Stimulated activated CD4-positive, alpha-beta T cell treated with anti-CD3 and anti-CD28 coated beads, TNF-alpha, amount 100 ng/mL, for 4 hours (primary cell): ENCODE measurements around the gene FSTL1.

Experiments used
- DNase-seq, 3 experiments: peaks; one replicate each; pipeline ENCODE4 v3.0.0-alpha.2; 2020; ENCODE audit warnings: low read depth in 3 of 3

The FSTL1 gene, protein sequence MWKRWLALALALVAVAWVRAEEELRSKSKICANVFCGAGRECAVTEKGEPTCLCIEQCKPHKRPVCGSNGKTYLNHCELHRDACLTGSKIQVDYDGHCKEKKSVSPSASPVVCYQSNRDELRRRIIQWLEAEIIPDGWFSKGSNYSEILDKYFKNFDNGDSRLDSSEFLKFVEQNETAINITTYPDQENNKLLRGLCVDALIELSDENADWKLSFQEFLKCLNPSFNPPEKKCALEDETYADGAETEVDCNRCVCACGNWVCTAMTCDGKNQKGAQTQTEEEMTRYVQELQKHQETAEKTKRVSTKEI

DNA sequence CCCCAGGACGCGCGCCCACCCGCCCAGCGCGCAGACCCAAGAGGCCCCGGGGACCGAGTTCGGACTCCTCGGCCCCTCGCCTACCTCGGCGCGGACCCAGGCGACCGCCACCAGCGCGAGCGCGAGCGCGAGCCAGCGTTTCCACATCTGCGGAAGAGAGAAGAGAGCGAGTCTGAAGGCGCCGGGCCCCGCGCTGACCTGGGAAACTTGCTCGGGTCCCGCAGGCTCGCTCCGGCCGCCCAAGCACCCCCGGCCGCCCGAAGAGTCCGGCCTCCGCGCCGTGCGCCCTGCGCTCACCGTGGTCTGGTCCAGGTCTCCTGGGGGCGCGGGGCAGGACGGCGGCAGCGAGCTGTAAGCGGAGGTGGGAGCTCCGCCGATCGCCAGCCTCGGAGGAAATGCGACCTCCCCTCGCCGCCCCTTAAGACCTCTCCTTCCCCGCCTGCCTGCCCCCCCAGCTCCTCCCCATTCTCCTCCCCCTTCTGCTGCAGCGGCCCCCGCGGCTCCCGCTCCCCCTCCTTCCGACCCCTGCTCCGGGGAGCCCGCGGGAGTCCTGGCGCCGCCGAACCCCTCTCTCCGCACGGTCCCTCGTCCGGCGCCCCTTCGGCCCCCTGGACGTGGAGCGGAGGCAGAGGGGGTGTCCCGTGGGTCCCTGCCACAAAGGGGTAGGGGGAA lies at the start of gene FSTL1:
Gene FSTL1, minus strand, starts transcription at position 393 of the 672 bp plus-strand sequence. Its CDS starts 246 bp downstream, at position 147.
- DNase-seq: no peak

DNA sequence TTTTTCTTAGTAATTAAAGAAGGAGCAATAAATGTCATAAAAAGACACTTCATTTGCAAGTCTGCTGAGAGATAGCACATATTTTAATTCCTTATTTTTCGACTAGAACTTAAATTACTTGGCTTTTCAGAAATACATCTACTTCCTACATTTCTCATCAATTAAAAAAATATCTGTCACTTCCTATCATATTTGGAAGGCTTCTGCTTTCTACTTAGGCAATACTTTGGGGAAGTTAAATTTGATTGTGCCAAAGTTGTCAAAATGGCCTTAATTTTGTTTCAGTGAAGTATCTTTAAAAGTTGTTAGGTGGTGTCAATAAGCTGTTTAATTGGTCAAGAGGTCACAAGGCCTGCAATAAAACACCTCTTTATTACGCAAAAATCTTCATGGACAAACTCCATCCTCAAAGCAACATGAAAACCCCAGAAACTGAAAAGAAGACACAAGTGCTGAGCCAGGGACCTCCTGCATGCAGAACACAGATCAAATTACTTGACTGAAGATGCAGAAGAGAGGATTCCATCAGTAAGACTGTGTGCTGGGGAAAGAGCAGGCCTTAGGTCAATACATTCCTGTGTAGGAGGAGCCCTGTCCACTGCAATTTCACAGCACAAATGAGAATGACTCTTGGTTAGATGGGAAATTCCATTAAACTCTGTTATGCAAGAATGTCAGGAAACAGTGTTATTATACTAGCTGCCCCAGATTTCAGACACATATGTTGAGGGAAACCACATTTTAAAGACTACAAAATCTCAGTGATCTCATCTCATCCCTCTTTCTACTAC lies 48.0 kb upstream of the FSTL1 start:
- DNase-seq: no peak

DNA sequence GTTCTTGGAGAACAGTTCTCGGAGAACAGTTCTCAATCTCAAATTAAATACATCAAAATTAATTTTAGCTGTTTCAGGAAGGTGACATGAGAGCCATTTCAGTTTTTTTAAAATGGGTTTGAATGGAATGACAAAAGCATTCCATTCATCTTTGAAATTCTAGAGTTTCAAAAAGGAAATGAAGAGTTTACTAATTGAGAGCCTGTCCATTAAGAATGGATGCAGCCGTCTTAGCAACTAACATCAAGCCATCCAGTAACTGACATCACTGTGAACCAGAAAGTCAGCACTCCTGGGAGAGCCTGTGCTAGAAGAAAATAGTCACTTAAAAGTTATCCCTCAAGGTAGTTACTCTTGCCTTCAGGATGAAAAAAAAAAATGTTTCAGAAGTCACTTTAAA lies 47.0 kb upstream of the FSTL1 start:
- DNase-seq: no peak

DNA sequence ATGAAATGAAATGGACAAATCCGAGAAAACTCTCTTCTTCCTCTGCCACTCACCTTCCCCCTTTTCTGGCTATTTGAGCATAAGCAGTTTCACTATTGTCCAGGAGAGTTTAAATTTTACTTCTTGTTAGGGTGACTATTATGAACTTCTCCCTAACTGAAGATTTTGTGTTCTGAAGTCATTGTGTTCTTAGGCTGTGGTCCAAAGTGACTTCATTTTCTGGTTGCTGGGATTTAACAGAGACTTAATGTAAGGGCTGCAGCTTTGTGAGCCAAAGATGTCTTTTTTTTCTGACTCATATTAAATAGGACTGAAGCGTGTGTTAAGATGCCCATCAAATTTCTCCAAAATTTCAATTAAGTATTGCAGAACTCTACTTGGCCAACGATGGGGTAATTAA lies 46.5 kb upstream of the FSTL1 start:
- DNase-seq: no peak

DNA sequence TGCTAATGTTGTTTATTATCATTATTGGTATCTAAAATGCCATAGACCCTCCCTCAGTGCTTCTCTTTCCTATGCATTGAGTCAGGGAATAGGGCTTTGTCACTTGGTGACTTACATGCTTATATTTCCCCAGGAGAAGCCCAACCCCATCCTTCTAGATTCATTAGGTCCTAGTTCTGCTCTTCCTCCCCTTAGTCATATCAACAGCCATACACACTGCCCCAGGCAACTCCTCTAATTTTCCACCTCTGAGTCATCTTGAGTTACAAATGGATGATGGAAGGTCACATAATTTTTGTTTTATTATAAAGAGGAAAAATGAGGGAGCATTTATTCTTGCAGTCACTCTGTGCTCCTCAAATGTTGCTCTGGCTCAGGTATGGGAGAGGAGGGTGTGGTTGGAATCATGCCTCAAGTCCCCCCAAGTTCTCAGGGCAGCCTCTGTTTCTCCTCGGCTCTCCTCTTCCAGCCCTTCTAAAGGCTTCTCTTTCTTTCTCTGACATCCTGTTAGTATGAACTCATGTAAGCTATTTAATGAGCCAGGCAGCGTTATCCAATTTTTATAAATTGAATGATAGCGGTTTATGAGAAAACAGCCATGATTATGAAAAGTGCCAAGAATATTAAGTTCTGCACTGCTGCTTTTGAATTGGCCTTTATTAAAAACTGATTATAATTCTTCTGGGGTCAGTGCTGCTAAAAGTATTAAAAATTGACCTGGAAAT lies 45.6 kb upstream of the FSTL1 start:
- DNase-seq: no peak

DNA sequence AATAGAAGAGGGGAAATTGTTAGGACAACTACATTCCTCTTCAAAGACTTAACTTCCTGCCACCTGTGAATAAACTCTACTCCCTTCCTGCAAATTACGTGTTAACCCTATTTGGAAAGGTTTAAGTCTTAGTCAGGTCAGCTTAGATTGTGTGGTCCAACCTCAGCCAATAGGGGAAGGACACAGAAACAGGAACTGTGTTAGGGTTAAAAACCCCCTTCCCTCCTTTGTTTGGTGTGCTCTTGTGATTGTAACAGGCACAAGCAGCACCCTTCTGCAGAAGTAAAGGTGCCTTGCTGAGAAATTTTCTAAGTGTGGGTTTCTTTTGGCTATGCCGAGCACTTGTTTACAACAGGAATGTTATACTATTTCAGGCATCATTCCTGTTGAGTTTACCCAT lies 45.0 kb upstream of the FSTL1 start:
- DNase-seq: no peak

DNA sequence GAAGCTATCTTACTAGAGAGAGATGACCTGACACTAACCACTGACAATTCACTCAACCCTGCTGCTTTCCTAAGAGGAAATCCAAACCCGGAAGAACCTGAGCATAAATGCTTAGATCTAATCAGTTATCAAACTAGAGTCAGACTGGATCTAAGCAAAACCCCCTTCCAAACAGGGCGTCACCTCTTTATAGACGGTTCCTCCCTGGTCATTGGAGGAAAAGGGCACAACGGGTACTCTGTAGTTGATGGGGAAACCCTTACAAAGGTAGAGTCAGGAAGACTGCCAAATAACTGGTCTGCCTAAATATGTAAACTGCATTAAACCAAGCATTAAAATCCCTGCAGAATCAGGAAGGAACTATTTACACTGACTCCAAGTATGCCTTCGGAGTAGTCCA lies 41.3 kb upstream of the FSTL1 start:
- no peak for DNase-seq

DNA sequence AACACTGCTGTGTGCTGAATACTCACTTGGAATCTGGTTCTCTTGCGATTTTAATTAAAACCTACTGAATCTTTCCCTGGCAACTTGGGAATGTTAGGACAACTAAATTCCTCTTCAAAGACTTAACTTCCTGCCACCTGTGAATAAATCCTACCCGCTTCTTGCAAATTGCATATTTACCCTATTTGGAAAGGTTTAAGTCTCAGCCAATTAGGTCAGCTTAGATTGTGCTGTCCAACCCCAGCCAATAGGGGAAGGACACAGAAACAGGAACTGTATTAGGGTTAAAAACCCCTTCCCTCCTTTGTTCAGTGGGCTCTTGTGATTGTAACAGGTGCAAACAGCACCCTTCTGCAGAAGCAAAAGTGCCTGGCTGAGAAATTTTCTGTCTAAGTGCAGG lies 38.6 kb upstream of the FSTL1 start:
- DNase-seq: no peak

DNA sequence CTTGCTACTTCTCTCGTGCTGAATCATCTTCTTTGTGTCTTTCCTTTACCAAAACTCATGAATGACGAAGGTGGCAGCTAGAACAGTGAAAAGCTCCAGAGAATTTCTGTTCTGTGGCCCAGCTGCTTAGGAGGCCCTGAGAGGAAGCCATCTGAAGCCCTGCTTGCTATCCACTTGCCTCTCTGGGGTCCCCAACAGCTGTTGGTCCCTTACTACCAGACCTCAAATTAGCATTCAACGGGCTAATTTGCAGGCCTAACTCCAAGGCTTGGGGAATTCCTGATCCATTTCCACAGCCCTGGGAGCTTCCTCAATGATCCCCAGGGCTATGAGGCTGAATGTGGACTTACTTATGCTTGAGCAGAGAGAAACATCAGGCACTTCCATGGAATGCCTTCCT lies 37.5 kb upstream of the FSTL1 start:
- DNase-seq: no peak

DNA sequence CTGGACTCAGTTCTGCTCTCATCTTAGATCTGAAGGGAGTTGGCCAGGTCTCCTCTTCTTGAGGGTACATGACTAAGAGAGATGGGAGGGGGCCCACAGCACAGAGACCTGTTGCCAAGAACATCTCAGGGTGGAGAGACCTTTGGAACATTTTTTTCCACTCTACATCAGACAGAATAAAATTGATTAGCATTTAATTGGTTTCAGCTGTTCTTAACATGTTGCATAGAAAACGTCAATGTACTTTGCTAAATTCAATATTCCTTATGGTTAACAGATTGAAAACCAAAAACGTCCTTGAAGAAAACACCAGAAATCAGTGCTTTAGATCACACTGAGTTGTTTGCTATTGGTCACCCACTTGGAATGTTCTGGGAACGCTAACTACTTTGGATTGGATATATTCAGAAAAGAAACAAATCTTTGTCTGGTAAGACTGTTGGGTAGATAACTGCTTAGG lies 36.4 kb upstream of the FSTL1 start:
- no peak for DNase-seq

DNA sequence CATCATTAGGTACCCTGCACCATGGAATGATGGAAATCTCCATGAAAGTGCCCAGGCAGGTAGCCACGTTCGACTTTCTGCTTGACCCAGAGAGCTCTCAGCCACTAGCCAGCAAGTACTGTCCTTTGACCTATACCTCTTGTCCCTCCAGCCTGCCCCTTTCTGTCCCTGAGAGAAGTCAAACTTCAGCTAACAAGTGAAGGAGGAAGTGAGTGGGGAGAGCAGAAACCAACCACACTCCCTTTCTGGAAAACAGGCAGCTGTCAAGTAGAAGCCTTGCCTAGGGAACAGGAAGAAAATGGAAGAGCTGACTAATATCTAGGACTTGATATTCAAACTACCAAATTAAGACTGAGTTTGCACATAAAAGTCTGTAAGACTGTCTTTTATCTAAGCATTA lies 30.3 kb upstream of the FSTL1 start:
- DNase-seq: no peak

DNA sequence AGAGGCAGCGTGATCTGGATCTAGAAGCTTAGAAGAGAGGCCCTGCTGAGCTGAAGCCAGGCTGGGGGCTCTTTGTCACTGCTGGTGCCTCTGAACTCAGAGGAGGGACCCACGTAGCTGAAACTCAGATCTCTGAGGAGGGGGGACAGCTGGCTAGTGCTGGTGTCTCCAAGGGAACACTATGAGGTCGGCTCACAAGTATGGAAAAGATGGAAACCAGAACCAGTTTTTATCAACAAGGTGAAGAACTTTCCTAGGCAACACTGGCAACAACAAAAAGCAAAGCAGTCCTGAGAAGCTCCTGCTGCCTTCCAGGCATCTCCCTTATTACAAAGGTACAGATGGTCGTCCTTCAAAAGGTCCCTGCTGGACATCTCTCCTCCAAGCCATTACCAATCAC lies 27.0 kb upstream of the FSTL1 start:
- DNase-seq: no peak

DNA sequence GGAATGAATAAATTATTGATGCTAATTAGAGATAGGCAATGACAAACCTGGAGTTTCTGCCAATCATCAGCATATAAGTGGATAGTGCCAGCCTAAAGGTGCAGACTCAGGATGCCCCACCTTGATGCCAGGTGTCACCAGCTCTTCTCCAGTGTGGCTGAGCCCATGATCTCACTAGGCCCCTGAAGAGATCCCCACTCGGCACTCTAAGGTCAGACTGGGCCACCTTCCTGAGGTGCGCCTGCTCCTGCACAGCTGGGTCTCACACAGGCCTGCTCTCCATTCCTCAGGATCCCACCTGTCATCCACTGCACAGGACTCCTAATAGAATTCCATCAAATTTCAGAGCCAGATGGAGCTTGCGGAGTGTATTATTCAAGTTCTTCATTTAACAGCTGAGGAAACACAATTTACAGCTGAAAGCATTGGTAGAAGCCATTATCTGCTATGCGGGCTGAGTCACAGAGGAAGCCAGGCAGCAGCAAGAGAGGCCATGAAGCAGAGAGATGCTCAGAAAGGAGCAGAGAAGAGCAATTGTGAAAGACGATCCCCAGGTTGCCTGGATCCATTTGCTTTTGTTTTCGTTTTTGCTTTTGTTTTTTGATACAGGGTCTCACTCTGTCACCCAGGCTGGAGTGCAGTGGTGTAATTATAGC lies 25.1 kb upstream of the FSTL1 start:
- no peak for DNase-seq

DNA sequence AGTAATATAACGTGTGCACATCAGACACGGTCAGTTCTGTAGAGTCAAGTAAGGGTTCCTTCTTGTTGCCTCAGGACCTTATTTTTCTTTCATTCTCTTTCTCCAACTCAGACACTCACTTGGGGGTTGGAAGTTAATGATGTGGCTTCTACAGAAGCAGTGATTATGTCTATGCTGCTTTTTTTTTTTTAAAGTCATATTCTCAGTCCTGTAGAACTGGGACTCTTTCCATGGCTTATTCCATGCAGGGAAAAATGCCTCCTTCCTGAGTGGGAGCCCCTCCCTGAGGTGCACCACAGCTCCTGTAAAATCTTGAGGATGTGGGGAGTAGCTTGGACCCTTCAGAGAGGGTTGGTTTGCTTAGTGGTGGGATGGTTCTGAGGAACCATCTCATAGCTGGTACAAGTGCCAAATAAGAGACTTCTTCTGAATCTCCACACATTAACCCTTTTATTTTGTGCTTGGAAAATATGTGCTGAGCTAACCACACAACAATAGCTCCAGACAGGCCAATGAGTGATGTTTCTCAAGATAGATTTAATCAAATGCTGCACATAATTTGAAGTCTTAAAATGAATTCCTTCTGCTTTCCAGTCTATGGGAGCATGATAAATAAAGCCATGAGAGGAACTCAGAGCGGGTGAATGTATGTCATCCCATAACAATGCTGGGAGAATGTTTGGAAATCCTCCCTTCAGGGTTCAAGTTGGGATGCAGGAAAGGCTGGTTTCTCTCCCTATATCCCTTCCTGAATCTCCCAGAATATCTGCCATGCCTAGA lies 23.3 kb upstream of the FSTL1 start:
- DNase-seq: no peak

DNA sequence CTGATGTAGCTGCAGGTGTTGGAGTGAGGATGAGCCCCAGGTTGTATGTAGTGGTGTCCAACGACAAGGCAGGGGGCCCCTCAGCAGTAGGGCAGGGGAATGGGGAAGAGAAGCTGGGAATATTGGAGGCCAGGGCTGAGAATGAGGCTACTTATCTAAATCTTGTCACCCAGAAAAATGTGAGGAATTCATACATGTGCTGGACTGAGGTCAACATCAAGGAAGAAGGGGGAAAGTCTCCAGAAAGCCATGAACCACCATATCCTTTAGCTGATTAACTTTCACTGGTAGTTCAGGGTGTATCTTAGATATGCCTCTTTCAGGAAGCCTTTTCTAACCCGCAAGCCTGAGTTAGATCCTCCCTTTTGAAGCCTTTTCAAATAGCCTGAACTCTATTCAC lies 22.6 kb upstream of the FSTL1 start:
- DNase-seq: no peak

DNA sequence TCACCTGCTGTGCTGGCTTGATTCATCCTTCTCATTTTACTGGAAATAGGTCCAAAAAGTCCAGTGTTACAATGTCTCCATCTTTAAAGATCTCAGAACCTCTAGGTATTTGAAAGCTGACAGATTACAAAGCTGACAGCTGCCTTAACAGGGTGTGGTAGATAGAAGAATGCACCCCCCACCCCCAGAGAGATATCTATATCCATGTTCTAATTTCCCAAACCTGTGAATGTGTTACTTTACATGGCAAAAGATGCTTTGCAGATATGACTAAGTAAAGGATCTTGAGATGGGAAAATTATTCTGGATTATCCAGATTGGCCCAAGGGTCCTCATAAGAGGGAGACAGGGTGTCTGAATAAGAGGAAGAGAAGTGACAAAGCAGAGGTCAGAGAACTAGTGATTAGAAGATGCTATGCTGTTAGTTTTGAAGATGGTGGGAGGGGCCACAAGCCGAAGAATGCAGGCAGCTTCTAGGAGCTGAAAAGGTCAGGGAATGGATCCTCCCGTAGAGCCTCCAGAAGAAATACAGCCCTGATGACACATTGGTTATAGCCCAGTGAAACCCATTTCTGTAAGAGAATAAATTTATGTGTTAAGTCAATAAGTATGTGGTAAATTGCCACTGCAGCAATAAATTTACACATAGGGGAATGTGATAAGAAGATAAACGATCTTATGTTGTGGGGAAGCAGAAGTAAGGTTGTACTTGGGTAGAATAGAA lies 21.5 kb upstream of the FSTL1 start:
- DNase-seq: no peak

DNA sequence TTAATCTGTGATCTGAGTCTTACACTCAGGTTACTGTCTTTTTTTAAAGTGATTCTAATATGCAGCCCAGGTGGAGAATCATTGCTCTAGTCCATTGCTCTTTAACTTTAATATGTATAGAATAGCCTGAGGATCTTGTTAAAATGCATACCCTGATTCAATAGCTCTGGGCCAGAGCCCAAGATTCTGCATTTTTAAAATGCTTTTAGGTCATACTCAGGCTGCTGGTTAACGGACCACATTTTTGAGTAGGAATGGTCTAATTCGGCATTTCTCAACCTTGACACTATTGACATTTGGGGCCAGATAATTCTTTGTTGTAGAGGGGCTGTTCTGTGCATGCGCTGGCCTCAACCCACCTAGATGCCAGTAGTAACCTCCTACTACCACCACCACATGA lies 20.9 kb upstream of the FSTL1 start:
- no peak for DNase-seq

DNA sequence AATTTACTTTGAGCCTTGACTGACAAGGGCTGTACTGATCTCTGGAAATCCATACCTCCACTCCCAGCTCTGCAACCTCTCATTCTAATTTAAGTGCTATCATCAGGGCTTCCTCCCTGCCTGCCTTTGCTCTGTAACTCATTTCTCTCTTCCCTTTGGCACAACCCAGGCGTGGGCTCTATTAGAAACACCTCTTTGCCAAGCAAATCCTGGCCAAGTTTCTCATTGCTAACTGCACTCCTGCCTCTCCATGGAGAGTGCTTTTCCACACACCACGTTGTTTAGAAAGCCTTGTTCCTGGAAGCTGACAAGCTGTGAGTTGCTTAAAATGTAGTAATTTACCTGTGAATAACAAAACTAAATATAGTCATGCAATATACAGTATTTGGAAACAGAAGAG lies 20.1 kb upstream of the FSTL1 start:
- DNase-seq: no peak

DNA sequence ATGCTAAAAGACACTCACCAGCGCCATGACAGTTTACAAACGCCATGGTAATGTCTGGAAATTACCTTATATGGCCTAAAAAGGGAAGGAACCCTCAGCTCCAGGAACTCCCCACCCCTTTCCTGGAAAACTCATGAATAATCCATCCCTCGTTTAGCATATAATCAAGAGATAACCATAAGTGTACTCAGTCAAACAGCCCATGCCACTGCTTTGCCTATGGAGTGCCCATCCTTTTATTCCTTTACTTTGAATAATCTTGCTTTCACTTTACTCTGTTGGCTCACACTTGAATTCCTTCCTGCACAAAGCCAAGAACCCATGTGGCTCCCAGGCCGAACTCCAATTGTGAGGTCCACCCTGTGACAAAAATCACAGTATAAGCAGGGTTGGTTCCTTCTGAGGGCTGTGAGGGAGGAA lies 19.1 kb upstream of the FSTL1 start:
- no peak for DNase-seq

DNA sequence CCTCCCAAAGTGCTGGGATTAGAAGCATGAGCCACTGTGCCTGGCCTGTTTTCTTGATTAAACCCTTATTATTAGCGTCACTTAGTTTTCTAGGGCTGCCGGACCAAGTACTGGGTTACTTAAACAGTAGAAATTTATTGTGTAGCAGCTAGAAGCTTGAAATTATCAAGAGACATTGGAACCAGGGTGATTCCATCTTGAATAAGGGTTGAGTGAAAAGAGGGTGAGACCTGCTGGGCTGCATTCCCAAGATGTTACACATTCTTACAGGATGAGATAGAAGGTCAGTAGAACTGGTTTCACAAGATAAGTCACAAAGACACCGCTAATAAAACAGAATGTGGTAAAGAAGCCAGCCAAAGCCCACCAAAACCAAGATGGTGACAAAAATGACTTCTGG lies 18.6 kb upstream of the FSTL1 start:
- no peak for DNase-seq
